ENCODE measurements around the gene NFKBIB.
"Not testable (repeated sequence)": the region's sequence is repeated elsewhere in the genome, so short reads cannot be mapped to it uniquely, and the experiment has no call there.

The NFKBIB gene

GRCh38 chr19:38879400-38879751, 20.4 kb upstream of the NFKBIB start:
- Histone ChIP-seq H3K9me3 (ENCODE audit: insufficient read depth, low read length) (no peaks in the 10 kb centered on the region), H3K9ac (ENCODE audit: insufficient read length, low read depth) (no peak overlapping the region), H3K4me1 (ENCODE audit: insufficient read depth, insufficient read length) (peaks cover 9% of the 10 kb centered on the region), H3K4me3 (ENCODE audit: insufficient read length, low read depth) (no peak overlapping the region), H3K36me3 (ENCODE audit: insufficient read depth, insufficient read length, low read length) (no peaks in the 10 kb centered on the region), H3K27me3 (ENCODE audit: insufficient read depth, insufficient read length) (no peaks in the 10 kb centered on the region)
- DNase-seq (ENCODE audit: low read depth, low spot score) = no peak
- TF ChIP-seq SUZ12 (IDR thresholded peaks at IDR 0.05; ENCODE audit: extremely low read depth, insufficient read depth, insufficient read length) (no peak), YY1 (IDR thresholded peaks at IDR 0.05; ENCODE audit: insufficient read depth, insufficient read length) (no peak), ZNF274 (IDR thresholded peaks at IDR 0.05; ENCODE audit: low read depth, low read length) (no peak)

- no peaks in the 10 kb centered on the region for H3K9me3 ChIP-seq (ENCODE audit: insufficient read depth, low read length)
- peaks cover 9% of the 10 kb centered on the region for H3K4me1 ChIP-seq (ENCODE audit: insufficient read depth, insufficient read length)
- H3K9ac ChIP-seq (ENCODE audit: insufficient read length, low read depth) = no peak overlapping the region
- H3K4me3 ChIP-seq (ENCODE audit: insufficient read length, low read depth) = no peak overlapping the region
- H3K36me3 ChIP-seq (ENCODE audit: insufficient read depth, insufficient read length, low read length) = no peaks in the 10 kb centered on the region
- TF ChIP-seq ZNF274 (IDR thresholded peaks at IDR 0.05; ENCODE audit: low read depth, low read length) = no peak
- no peak for TF ChIP-seq YY1 (IDR thresholded peaks at IDR 0.05; ENCODE audit: insufficient read depth, insufficient read length)
- TF ChIP-seq SUZ12 (IDR thresholded peaks at IDR 0.05; ENCODE audit: extremely low read depth, insufficient read depth, insufficient read length) = no peak
- DNase-seq (ENCODE audit: low read depth, low spot score) = no peak
- no peaks in the 10 kb centered on the region for H3K27me3 ChIP-seq (ENCODE audit: insufficient read depth, insufficient read length)
Observed at GRCh38 chr19:38880076-38880881, 19.5 kb upstream of the NFKBIB start.

- no peak for DNase-seq (ENCODE audit: low read depth, low spot score)
Observed at GRCh38 chr19:38880882-38881609, 18.7 kb upstream of the NFKBIB start.

DNA sequence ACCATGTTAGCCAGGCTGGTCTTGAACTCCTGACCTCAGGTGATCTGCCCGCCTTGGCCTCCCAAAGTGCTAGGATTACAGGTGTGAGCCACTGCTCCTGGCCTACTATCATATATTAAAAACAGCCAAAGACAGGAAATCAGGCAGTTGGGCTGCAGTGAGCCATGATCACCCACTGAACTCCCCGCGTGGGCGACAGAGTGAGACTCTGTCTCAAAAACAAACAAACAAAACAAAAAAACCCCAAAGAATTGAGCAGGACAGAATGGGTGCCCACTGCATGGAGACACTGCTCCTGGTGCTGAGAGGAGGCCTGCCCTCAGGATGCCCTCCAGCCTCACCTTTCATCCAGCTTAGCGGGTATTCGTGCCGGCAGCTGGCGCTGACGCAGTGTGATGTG, 16.5 kb upstream of the NFKBIB start:
- H3K27me3 ChIP-seq (ENCODE audit: insufficient read depth, insufficient read length) = no peaks in the 10 kb centered on the region
- H3K4me1 ChIP-seq (ENCODE audit: insufficient read depth, insufficient read length) = peaks cover 8% of the 10 kb centered on the region
- H3K4me3 ChIP-seq (ENCODE audit: insufficient read length, low read depth) = no peak overlapping the region
- TF ChIP-seq YY1 (IDR thresholded peaks at IDR 0.05; ENCODE audit: insufficient read depth, insufficient read length) (no peak), SUZ12 (IDR thresholded peaks at IDR 0.05; ENCODE audit: extremely low read depth, insufficient read depth, insufficient read length) (no peak), ZNF274 (IDR thresholded peaks at IDR 0.05; ENCODE audit: low read depth, low read length) (no peak)
- DNase-seq (ENCODE audit: low read depth, low spot score) = no peak
- H3K9me3 ChIP-seq (ENCODE audit: insufficient read depth, low read length) = no peaks in the 10 kb centered on the region
- no peak overlapping the region for H3K9ac ChIP-seq (ENCODE audit: insufficient read length, low read depth)
- H3K36me3 ChIP-seq (ENCODE audit: insufficient read depth, insufficient read length, low read length) = no peaks in the 10 kb centered on the region

More at GRCh38 chr19:38880882-38881609, 18.7 kb upstream of the NFKBIB start:
- no peaks in the 10 kb centered on the region for H3K36me3 ChIP-seq (ENCODE audit: insufficient read depth, insufficient read length, low read length)
- TF ChIP-seq ZNF274 (IDR thresholded peaks at IDR 0.05; ENCODE audit: low read depth, low read length) (no peak), SUZ12 (IDR thresholded peaks at IDR 0.05; ENCODE audit: extremely low read depth, insufficient read depth, insufficient read length) (no peak), YY1 (IDR thresholded peaks at IDR 0.05; ENCODE audit: insufficient read depth, insufficient read length) (no peak)
- no peaks in the 10 kb centered on the region for H3K27me3 ChIP-seq (ENCODE audit: insufficient read depth, insufficient read length)
- H3K9ac ChIP-seq (ENCODE audit: insufficient read length, low read depth) = no peak overlapping the region
- no peak overlapping the region for H3K4me3 ChIP-seq (ENCODE audit: insufficient read length, low read depth)
- peaks cover 9% of the 10 kb centered on the region for H3K4me1 ChIP-seq (ENCODE audit: insufficient read depth, insufficient read length)
- no peaks in the 10 kb centered on the region for H3K9me3 ChIP-seq (ENCODE audit: insufficient read depth, low read length)

GRCh38 chr19:38884691-38885090, 15.1 kb upstream of the NFKBIB start:
- not testable (repeated sequence) for H3K27me3 ChIP-seq (ENCODE audit: insufficient read depth, insufficient read length); H3K4me3 ChIP-seq (ENCODE audit: insufficient read length, low read depth); H3K4me1 ChIP-seq (ENCODE audit: insufficient read depth, insufficient read length); H3K9me3 ChIP-seq (ENCODE audit: insufficient read depth, low read length); H3K36me3 ChIP-seq (ENCODE audit: insufficient read depth, insufficient read length, low read length); DNase-seq (ENCODE audit: low read depth, low spot score); H3K9ac ChIP-seq (ENCODE audit: insufficient read length, low read depth)

DNA sequence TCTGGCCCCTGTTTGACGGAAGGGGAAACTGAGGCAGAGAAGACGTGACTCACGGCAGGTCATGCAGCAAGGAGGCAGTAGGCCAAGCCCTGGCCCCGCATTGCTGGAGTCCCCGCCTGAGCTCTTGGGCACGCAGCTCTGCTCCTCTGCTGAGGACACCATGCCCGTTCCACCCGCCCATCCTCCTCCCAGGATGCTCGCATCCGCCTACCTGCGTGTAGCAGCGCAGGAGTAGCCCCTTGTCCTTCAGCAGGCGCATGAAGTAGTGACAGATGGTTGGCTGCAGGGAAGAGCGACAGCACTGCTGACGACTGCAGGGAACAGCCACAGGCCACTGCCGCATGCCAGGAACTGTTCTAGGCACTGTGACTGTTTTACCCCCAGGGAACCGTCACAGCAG, 10.9 kb upstream of the NFKBIB start:
- Histone ChIP-seq H3K36me3 (ENCODE audit: insufficient read depth, insufficient read length, low read length) (peaks cover 4% of the 10 kb centered on the region), H3K4me3 (ENCODE audit: insufficient read length, low read depth) (no peak overlapping the region)

DNA sequence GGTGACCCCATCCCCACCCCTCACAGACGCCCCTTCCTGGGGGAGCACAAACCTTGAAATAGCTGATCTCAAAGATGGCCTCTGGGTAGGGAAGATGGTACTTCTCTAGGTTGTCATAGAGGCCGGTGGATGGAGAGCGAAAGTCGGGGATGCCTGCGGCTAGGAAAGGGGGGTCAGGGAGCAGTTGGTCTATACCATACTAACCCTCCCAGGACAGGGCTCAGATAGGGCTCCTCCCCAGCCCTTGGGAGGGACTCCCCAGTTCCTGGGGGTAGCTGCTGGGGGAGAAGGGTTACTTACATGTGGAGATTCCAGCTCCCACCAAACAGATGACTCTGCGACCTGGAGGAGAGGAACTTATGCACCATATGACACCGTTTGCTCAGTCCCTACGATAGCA, 10.0 kb upstream of the NFKBIB start:
- H3K9me3 ChIP-seq (ENCODE audit: insufficient read depth, low read length) = no peaks in the 10 kb centered on the region
- TF ChIP-seq YY1 (IDR thresholded peaks at IDR 0.05; ENCODE audit: insufficient read depth, insufficient read length) (no peak), ZNF274 (IDR thresholded peaks at IDR 0.05; ENCODE audit: low read depth, low read length) (no peak), SUZ12 (IDR thresholded peaks at IDR 0.05; ENCODE audit: extremely low read depth, insufficient read depth, insufficient read length) (no peak)
- no peak for DNase-seq (ENCODE audit: low read depth, low spot score)
- no peak overlapping the region for H3K4me3 ChIP-seq (ENCODE audit: insufficient read length, low read depth)
- peaks cover 4% of the 10 kb centered on the region for H3K36me3 ChIP-seq (ENCODE audit: insufficient read depth, insufficient read length, low read length)
- H3K4me1 ChIP-seq (ENCODE audit: insufficient read depth, insufficient read length) = no peaks in the 10 kb centered on the region
- no peaks in the 10 kb centered on the region for H3K27me3 ChIP-seq (ENCODE audit: insufficient read depth, insufficient read length)
- no peak overlapping the region for H3K9ac ChIP-seq (ENCODE audit: insufficient read length, low read depth)

More for the DNA sequence above, 10.9 kb upstream of the NFKBIB start:
- no peak for DNase-seq (ENCODE audit: low read depth, low spot score)
- Histone ChIP-seq H3K9me3 (ENCODE audit: insufficient read depth, low read length) (no peaks in the 10 kb centered on the region), H3K27me3 (ENCODE audit: insufficient read depth, insufficient read length) (no peaks in the 10 kb centered on the region), H3K4me1 (ENCODE audit: insufficient read depth, insufficient read length) (no peaks in the 10 kb centered on the region), H3K9ac (ENCODE audit: insufficient read length, low read depth) (no peak overlapping the region)
- TF ChIP-seq YY1 (IDR thresholded peaks at IDR 0.05; ENCODE audit: insufficient read depth, insufficient read length) = no peak
- TF ChIP-seq ZNF274 (IDR thresholded peaks at IDR 0.05; ENCODE audit: low read depth, low read length) = no peak
- TF ChIP-seq SUZ12 (IDR thresholded peaks at IDR 0.05; ENCODE audit: extremely low read depth, insufficient read depth, insufficient read length) = no peak
